Common myeloid progenitor, CD34-positive (primary cell): ENCODE results near the gene STAT4.

Experiments used
- CTCF ChIA-PET: fragments of 350-600 bp; sonication (Branson Sonifier 250); formaldehyde crosslinking; loops from one replicate; lab custom pipeline; 2021; ENCODE audit warnings: antibody characterized with exemption; lab: Charles Lee
- POLR2A ChIA-PET: fragments of 350-600 bp; sonication (Branson Sonifier 250); formaldehyde crosslinking; loops from one replicate; lab custom pipeline; 2021; ENCODE audit warnings: antibody characterized with exemption; lab: Charles Lee
- DNase-seq, 3 donors: peaks; one replicate each; pipeline versions ENCODE4 v3.0.0 to v3.0.0-alpha.2; 2013
- H3K27ac ChIP-seq, 2 experiments: 1 replicate in 1 of 2; 2 replicates in 1 of 2; pipeline ENCODE4 v1.7.0; 2013; ENCODE audit warnings: inconsistent platforms in 2 of 2, low read length in 2 of 2, mild to moderate bottlenecking in 2 of 2, low read depth in 1 of 2, moderate library complexity in 1 of 2; ENCODE audit not compliant: severe bottlenecking in 2 of 2, insufficient read depth in 1 of 2, poor library complexity in 1 of 2
- H3K27me3 ChIP-seq, 5 experiments: replicated peaks in 2 of 5; 1 replicate in 3 of 5; 2 replicates in 2 of 5; pipeline versions ENCODE4 v1.6.1 to v1.7.0; 2013; ENCODE audit warnings: low read length in 4 of 5, mild to moderate bottlenecking in 2 of 5, moderate library complexity in 2 of 5, inconsistent platforms in 1 of 5; ENCODE audit not compliant: insufficient read depth in 5 of 5, control insufficient read depth in 4 of 5
- H3K36me3 ChIP-seq, 4 experiments: 1 replicate in 2 of 4; 2 replicates in 2 of 4; pipeline versions ENCODE4 v1.6.1 to v1.7.0; 2013; ENCODE audit warnings: low read length in 3 of 4, control low read depth in 1 of 4, mild to moderate bottlenecking in 1 of 4; ENCODE audit not compliant: control insufficient read depth in 4 of 4, insufficient read depth in 4 of 4
- H3K4me1 ChIP-seq, 4 experiments: 1 replicate in 3 of 4; 2 replicates in 1 of 4; pipeline versions ENCODE4 v1.6.1 to v1.7.1; 2013; ENCODE audit warnings: low read length in 3 of 4, mild to moderate bottlenecking in 3 of 4, control low read depth in 1 of 4, inconsistent platforms in 1 of 4, moderate library complexity in 1 of 4; ENCODE audit not compliant: control insufficient read depth in 4 of 4, insufficient read depth in 4 of 4; ENCODE audit errors: control extremely low read depth in 1 of 4
- H3K4me3 ChIP-seq, 7 experiments: 1 replicate in 4 of 7; 2 replicates in 3 of 7; pipeline versions ENCODE4 v1.5.1 to v1.7.0; 2013; ENCODE audit warnings: mild to moderate bottlenecking in 7 of 7, low read length in 6 of 7, moderate library complexity in 6 of 7, inconsistent platforms in 2 of 7, low read depth in 2 of 7, control low read depth in 1 of 7; ENCODE audit not compliant: insufficient read depth in 4 of 7, control insufficient read depth in 1 of 7; ENCODE audit errors: extremely low read depth in 1 of 7
- H3K9me3 ChIP-seq, 5 experiments: 1 replicate in 4 of 5; 2 replicates in 1 of 5; pipeline versions ENCODE4 v1.6.1 to v1.7.1; 2013; ENCODE audit warnings: low read length in 4 of 5, mild to moderate bottlenecking in 2 of 5, inconsistent platforms in 1 of 5, low read depth in 1 of 5, moderate library complexity in 1 of 5; ENCODE audit not compliant: control insufficient read depth in 4 of 5, insufficient read depth in 2 of 5; ENCODE audit errors: control extremely low read depth in 1 of 5
- WGBS: methylation state at CpG from one replicate; pipeline ENCODE4 v1.1.5; 2013; ENCODE audit not compliant: insufficient coverage; 5-methylcytosine and 5-hydroxymethylcytosine counted together

STAT4 gene

DNA sequence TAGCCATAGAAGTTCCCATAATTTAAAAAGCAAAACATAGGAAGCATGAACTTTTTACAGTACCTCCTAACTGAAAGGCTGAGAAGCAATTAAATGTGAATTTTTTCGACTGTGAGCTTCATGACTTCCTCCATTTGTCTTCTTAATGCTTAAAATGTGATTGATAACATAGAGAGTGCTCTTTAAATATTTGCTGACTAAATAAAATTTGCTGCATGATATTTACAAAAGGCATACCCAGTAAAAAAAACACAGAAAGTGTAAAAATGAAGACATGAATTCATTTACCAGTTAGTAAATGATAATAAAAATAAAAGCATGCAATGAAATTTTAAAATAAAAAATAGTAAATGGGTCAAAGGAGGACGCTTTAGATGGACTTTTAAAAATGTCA is 21.9 kb downstream of the STAT4 start:
- H3K4me3 ChIP-seq = no peak overlapping the region
- CTCF ChIA-PET = interaction anchor here (1.1 kb wide), 1 partner anchor 15 kb away, joined by 3 read pairs; no protein-coding TSS in a partner anchor
- peaks cover 0 to 2% (median 0%) of the 10 kb centered on the region in 4 experiments for H3K36me3 ChIP-seq
- H3K9me3 ChIP-seq = no peaks in the 10 kb centered on the region
- POLR2A ChIA-PET = no interaction called here
- no peak for DNase-seq
- no peak overlapping the region for H3K27ac ChIP-seq
- WGBS = 100% methylated on average over 1 of the region's 2 CpGs
- no peaks in the 10 kb centered on the region for H3K27me3 ChIP-seq
- H3K4me1 ChIP-seq = peaks cover 0 to 14% (median 7%) of the 10 kb centered on the region in 4 experiments

DNA sequence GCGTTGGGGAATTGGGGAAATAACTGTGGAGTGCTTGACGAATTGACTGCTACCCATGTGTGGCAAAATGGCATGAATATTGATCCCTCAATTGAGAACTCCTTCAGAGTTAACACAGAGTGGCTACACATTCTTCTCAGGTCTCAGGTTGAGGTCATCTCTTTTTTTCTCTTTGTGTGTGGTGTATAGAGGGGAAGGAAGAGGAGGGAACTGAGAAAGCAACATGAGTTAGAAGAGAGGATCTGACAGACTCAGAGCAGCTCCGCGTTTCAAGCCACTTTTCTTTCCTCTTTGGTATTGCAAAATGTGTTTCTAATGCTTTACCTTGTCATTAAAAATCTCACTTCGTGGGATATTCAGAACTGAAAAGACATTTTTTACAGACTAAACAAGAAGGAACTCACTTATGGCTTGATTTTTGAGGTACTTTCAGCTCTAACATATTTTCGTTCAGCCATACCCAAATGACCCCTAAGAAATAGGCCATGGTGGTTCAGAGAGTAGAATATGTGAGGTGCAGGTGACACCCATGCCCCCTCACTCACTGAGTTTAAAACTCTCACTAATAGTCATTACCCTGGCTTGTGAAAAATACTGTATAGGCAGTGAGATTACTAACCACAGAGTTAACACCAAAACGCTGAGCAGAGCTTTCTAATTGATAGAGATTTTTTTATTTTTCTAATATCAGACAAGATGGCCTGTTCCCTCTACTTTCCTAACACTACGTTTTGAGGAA is 22.5 kb downstream of the STAT4 start:
- peaks cover 0 to 14% (median 7%) of the 10 kb centered on the region in 4 experiments for H3K4me1 ChIP-seq
- CTCF ChIA-PET = no interaction called here
- H3K36me3 ChIP-seq = peaks cover 0 to 2% (median 0%) of the 10 kb centered on the region in 4 experiments
- peak in 1 of 3 donors; percentile 27 for DNase-seq
- H3K27me3 ChIP-seq = no peaks in the 10 kb centered on the region
- POLR2A ChIA-PET = no interaction called here
- no peaks in the 10 kb centered on the region for H3K9me3 ChIP-seq
- H3K4me3 ChIP-seq = peak overlapping the region in 1 of 7 experiments; percentile 42
- peak overlapping the region in 1 of 2 experiments; percentile 28 for H3K27ac ChIP-seq
- 50% methylated on average over 4 of the region's 8 CpGs for WGBS

DNA sequence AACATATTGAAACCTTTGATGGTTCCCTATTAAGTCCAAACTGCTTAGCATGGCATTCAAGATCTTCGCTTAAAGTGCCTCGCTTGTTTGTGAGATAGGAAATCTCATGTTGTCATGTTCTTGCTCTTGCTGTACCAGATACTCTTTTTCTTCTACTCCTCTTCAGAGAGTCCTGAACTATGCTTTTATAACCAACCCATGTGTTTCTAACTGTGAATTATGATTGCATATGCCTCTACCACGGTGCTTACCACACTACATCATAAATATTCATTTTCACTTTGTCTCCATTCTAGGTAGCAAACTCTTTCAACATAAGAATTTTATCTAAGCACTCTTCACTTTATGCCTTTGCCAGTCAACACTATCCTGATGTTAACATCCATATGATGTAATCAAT is 23.6 kb downstream of the STAT4 start:
- Histone ChIP-seq H3K36me3 (peaks cover 0 to 2% (median 0%) of the 10 kb centered on the region in 4 experiments), H3K9me3 (no peaks in the 10 kb centered on the region), H3K27ac (no peak overlapping the region), H3K4me1 (peaks cover 0 to 14% (median 7%) of the 10 kb centered on the region in 4 experiments), H3K27me3 (no peaks in the 10 kb centered on the region), H3K4me3 (no peak overlapping the region)
- ChIA-PET CTCF (no interaction called here), POLR2A (no interaction called here)
- DNase-seq = no peak
- WGBS = 100% methylated on average over 2 of the region's 3 CpGs

DNA sequence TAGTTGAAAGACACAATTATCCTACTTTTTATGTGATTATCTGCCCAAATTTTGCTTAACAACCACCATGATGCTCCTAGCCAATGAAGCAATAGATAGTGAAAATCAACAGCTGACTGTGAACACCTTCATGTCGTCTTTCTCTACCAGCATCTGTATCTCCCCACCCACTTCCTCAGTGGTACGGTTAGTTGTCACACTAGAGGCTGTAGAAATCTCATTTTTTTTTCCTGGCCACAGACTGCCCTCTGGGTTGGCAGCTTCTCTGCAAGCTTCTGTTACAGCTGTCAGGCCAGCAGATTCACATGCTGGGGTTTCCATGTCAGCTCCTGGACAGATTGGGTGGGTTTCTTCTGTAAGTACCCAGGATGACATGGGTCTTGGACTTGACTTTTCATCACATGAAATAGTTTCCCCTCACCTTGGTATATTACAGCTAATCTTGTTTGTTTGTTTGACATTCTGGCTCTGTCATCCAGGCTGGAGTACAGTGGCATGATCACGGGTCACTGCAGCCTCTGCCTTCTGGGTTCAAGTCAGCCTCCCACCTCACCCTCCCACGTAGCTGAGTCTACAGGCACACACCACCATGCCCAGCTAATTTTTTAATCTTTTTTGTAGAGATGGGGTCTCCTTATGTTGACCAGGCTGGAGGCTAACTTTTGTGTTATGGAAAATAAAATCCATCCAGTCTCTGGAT is 24.3 kb downstream of the STAT4 start:
- Histone ChIP-seq H3K27me3 (no peaks in the 10 kb centered on the region), H3K9me3 (no peaks in the 10 kb centered on the region), H3K4me1 (peaks cover 0 to 14% (median 7%) of the 10 kb centered on the region in 4 experiments), H3K36me3 (peaks cover 0 to 2% (median 0%) of the 10 kb centered on the region in 4 experiments), H3K27ac (no peak overlapping the region), H3K4me3 (no peak overlapping the region)
- DNase-seq = peak in 1 of 3 donors; percentile 21
- ChIA-PET CTCF (interaction anchor here (1.8 kb wide), 1 partner anchor 12 kb away, joined by 6 read pairs; no protein-coding TSS in a partner anchor), POLR2A (no interaction called here)
- 51% methylated on average over 3 of the region's 4 CpGs for WGBS

DNA sequence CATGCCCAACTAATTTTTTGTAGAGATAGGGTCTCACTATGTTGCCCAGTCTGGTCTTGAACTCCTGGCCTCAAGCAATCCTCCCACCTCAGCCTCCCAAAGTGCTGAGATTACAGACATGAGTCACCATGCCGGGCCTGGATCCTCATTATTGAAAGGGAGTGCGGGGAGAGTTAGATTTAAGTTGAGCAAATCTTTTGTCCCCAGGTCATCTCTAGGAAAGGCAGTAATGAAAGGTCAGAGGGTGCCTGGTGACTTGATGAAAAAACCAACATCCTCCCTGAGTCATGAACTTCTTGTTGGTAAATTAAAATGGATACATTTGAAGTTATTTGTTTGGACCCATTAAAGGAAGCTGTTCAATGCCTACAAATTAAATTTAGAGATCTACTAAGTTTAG is 25.1 kb downstream of the STAT4 start:
- DNase-seq = no peak
- no peak overlapping the region for H3K4me3 ChIP-seq
- no peaks in the 10 kb centered on the region for H3K27me3 ChIP-seq
- H3K9me3 ChIP-seq = no peaks in the 10 kb centered on the region
- no peaks in the 10 kb centered on the region for H3K36me3 ChIP-seq
- ChIA-PET POLR2A (no interaction called here), CTCF (interaction anchor here (1.8 kb wide), 1 partner anchor 11 kb away, joined by 6 read pairs; no protein-coding TSS in a partner anchor)
- 0% methylated on average over 1 of the region's 2 CpGs for WGBS
- H3K4me1 ChIP-seq = peaks cover 0 to 14% (median 7%) of the 10 kb centered on the region in 4 experiments
- no peak overlapping the region for H3K27ac ChIP-seq

DNA sequence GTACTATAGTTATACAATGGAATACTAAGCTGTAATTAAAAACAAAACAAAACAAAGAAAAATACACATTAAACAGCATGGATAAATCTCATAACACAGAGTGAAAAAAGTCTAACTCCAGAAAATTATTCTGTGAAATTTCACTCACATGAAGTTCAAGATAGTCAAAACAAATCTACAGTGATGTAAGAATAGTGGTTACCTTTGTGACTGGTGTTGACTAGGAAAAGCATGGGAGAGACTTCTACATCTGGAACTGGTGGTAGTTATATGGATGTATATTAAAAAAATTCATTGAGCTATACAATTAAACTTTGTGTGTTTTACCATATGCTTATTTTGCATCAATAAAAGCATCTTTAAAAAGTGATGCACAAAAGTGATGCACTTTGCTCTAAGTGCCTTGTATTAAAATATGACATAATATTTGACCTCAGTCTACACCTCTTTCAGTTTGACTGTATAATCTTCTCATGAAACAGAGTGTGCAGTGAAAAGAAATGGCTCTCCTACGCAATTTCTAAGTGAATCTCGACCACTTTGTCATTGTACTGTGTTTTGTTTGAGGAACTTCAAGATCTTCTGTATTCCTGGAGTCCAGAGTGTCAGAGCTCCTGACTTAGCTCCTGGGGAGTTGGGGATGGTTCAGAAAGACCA is 28.0 kb downstream of the STAT4 start:
- DNase-seq = no peak
- H3K36me3 ChIP-seq = no peaks in the 10 kb centered on the region
- no peak overlapping the region for H3K4me3 ChIP-seq
- H3K9me3 ChIP-seq = no peaks in the 10 kb centered on the region
- no peak overlapping the region for H3K27ac ChIP-seq
- WGBS = no CpG with 5 or more reads among the region's 2 CpGs
- ChIA-PET POLR2A (no interaction called here), CTCF (no interaction called here)
- H3K27me3 ChIP-seq = no peaks in the 10 kb centered on the region
- H3K4me1 ChIP-seq = peaks cover 0 to 2% (median 1%) of the 10 kb centered on the region in 4 experiments
